Measurements from ENCODE around the gene SRSF3.

DNA sequence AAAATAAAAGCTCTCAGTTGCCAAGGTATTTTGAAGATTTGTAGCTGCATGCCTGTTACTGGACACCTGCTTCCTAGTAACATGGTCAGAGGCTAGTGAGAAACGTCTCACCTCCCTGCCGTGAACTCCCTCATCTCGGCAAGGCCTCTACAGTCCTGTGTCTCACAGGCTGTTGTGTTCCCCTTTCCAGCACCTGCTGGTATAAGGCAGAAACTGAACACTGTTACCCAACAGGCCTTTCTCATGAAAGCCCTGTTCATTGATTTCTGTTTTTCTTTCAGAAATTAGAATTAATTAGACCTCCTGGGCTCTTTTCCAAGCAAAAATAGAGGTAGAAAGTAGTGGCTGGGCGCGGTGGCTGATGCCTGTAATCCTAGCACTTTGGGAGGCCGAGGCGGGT is 17.6 kb upstream of the SRSF3 start:
- TF ChIP-seq, protein P1, sequence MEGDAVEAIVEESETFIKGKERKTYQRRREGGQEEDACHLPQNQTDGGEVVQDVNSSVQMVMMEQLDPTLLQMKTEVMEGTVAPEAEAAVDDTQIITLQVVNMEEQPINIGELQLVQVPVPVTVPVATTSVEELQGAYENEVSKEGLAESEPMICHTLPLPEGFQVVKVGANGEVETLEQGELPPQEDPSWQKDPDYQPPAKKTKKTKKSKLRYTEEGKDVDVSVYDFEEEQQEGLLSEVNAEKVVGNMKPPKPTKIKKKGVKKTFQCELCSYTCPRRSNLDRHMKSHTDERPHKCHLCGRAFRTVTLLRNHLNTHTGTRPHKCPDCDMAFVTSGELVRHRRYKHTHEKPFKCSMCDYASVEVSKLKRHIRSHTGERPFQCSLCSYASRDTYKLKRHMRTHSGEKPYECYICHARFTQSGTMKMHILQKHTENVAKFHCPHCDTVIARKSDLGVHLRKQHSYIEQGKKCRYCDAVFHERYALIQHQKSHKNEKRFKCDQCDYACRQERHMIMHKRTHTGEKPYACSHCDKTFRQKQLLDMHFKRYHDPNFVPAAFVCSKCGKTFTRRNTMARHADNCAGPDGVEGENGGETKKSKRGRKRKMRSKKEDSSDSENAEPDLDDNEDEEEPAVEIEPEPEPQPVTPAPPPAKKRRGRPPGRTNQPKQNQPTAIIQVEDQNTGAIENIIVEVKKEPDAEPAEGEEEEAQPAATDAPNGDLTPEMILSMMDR (conservative IDR thresholded peaks at IDR 0.05; ENCODE audit: low read depth, low read length), result no peak
- TF ChIP-seq EZH2 (IDR thresholded peaks at IDR 0.05; ENCODE audit: low read length, unreplicated experiment), result no peak
- no peak for TF ChIP-seq EZH2phosphoT487 (IDR thresholded peaks at IDR 0.05; ENCODE audit: borderline replicate concordance, low read length)
